ENCODE measurements around the gene AWAT2.

Gene AWAT2

DNA sequence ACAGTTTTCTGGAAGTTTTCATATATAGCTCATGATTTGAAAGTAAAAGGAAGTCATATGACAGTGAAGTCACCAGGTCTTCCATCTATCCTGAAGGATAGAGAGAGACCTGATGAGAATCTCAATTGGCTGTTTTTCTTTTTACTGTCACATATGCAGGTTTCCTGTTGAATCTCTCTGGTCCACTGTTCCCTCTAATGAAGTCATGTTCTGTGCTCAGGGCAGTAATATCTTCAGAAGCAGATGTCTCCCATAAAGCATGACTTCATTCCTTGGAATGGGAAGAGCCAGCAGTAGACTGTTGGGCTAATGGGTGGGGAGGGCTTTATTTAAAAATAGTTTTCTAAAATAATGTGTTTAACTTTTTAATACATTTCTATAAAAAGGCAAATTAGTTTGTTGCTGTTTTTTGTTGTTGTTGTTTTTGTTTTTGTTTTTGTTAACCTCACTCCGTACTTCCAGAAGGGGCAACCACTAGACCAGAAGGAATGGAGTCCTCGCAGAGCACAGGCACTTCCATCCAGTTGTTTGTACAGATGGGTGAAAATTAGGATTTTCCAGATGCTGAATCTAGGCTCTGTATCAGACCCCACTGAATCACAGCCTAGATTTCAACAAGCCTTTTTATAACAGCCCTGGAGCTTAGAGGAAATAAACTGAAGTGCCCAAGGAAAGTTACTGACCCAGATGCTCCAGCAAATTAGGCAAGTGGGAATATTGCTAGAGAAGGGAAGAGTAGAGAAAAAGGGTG is 54.2 kb downstream of the AWAT2 start:
- DNase-seq: no peak

DNA sequence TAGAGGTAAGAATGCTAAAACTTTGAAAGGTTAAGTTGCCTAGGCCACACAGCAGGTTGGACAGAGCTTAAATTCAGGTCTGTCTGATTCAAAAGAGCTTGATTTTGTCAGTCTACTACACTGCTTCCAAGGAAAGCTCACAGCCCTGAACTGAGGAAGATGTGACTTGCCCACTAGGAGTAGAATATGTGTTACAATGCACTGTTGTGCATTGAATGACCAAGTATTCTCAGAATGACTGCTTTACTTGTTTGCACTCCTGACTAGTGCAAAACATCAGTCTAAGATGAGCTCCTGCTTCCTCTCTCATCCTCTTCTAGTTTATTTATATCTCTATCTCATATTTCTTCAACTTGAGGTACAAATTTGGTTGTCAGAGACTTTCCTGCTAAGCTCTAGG is 56.2 kb downstream of the AWAT2 start:
- DNase-seq: no peak

DNA sequence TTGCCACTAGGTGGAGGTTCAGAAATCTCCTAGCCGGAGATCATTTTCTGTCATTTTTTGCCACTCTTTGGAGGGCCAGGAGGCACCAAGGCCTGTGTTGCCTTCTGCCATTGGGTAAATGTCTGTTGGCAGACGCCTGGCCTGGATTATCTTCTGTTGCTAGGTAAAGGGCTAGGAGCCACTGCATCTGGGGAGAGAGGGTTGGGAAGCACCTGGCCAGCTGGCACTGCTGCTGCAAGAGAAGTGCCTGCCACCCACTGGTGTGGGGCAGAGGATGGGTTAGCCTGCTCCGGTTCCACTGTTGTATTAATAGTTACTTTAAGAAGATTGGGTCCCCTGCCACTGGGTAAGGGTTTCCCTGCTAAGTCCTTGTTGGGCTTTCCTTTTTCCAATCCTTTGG is 58.1 kb downstream of the AWAT2 start:
- DNase-seq: no peak

All from NCI-H2029 (cell line).